ENCODE results near the gene AKAP13. TPM values are rescaled to one million over a fixed set of nuclear protein-coding genes. Genes with fewer than 3 reads are reported as not detected.

AKAP13 gene
- polyA plus RNA-seq, 2 of the 4 experiments (the other 2 are of a cell fraction): 20.4 to 28.8 TPM

- WGBS (ENCODE audit: missing lambda C conversion rate): 90% methylated on average over 4 of the region's 4 CpGs
- Histone ChIP-seq H3K9me3 (no peaks in the 10 kb centered on the region), H3K4me2 (peak overlapping the region; percentile 96; the same call in 2 of the 3 replicates), H3K27ac (peak overlapping the region; percentile 33 to 81; a peak in 3 of 6 replicates), H3K4me3 (no peak overlapping the region), H3K4me1 (peaks cover 84% of the 10 kb centered on the region)
- DNase-seq (ENCODE audit: low read depth in 1 of 2, low spot score in 1 of 2) (no peak), ATAC-seq (no peak), FAIRE-seq (no peak)
- POLR2A ChIA-PET: no interaction called here
- CTCF ChIA-PET: interaction anchor here (0.6 to 6.2 kb wide), 13 partner anchors 9 to 295 kb away, joined by 3 to 31 read pairs (median 4); no protein-coding TSS in a partner anchor
- TF ChIP-seq, protein P1, sequence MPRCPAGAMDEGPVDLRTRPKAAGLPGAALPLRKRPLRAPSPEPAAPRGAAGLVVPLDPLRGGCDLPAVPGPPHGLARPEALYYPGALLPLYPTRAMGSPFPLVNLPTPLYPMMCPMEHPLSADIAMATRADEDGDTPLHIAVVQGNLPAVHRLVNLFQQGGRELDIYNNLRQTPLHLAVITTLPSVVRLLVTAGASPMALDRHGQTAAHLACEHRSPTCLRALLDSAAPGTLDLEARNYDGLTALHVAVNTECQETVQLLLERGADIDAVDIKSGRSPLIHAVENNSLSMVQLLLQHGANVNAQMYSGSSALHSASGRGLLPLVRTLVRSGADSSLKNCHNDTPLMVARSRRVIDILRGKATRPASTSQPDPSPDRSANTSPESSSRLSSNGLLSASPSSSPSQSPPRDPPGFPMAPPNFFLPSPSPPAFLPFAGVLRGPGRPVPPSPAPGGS (IDR thresholded peaks at IDR 0.05): no peak
- TF ChIP-seq SREBF2 (IDR thresholded peaks at IDR 0.05) (no peak), MYC (IDR thresholded peaks at IDR 0.05; ENCODE audit: borderline replicate concordance, low read length) (no peak), FOXS1 (CRISPR knock-in tag; IDR thresholded peaks at IDR 0.05) (no peak), SMC3 (IDR thresholded peaks at IDR 0.05) (no peak), HOXA7 (CRISPR knock-in tag; IDR thresholded peaks at IDR 0.05) (no peak)
Observed at GRCh38 chr15:85591622-85592021, 211.2 kb downstream of the AKAP13 start.

GRCh38 chr15:85592148-85592547 lies 211.7 kb downstream of the AKAP13 start:
- FAIRE-seq (peak; percentile 92), DNase-seq (ENCODE audit: low read depth in 1 of 2, low spot score in 1 of 2) (peak in 1 of 2 experiments; percentile 79), ATAC-seq (peak; percentile 38 to 63; a peak in 5 of 6 replicates)
- ChIA-PET POLR2A (no interaction called here), CTCF (interaction anchor here (0.7 to 6.2 kb wide), 9 partner anchors 9 to 137 kb away, joined by 3 to 31 read pairs (median 3); no protein-coding TSS in a partner anchor)
- Histone ChIP-seq H3K9me3 (no peaks in the 10 kb centered on the region), H3K4me3 (no peak overlapping the region), H3K27ac (peak overlapping the region; percentile 34 to 81; a peak in 4 of 6 replicates), H3K4me2 (peak overlapping the region; percentile 96), H3K4me1 (peaks cover 79% of the 10 kb centered on the region)
- peak; percentile 68 to 74 for TF ChIP-seq RAD21 (conservative IDR thresholded peaks at IDR 0.05 in 1 of 2, IDR thresholded peaks at IDR 0.05 in 1 of 2)
- peak; percentile 25; the same call in 1 of the 2 replicates for TF ChIP-seq JUNB (IDR thresholded peaks at IDR 0.05)
- no peak for TF ChIP-seq EHF (CRISPR knock-in tag; IDR thresholded peaks at IDR 0.05)
- peak; percentile 13 for TF ChIP-seq MAFK (IDR thresholded peaks at IDR 0.05; ENCODE audit: partially characterized antibody)
- TF ChIP-seq SMC3 (IDR thresholded peaks at IDR 0.05): peak; percentile 44
- TF ChIP-seq FOSL2 (IDR thresholded peaks at IDR 0.05): no peak
- peak; percentile 79 for TF ChIP-seq FOSL2 (CRISPR knock-in tag; IDR thresholded peaks at IDR 0.05)
- TF ChIP-seq NPAS2 (CRISPR knock-in tag; IDR thresholded peaks at IDR 0.05; ENCODE audit: borderline replicate concordance): no peak
- TF ChIP-seq CTCF (IDR thresholded peaks at IDR 0.05): peak; percentile 54
- 4% methylated on average over 3 of the region's 3 CpGs for WGBS (ENCODE audit: missing lambda C conversion rate)

- no peak overlapping the region for H3K4me2 ChIP-seq
- no peak overlapping the region for H3K27ac ChIP-seq
- no peaks in the 10 kb centered on the region for H3K9me3 ChIP-seq
- TF ChIP-seq JUNB (IDR thresholded peaks at IDR 0.05) (no peak), TP53 (CRISPR knock-in tag; IDR thresholded peaks at IDR 0.05) (no peak), EHMT2 (IDR thresholded peaks at IDR 0.05; ENCODE audit: low read depth) (no peak), MYC (IDR thresholded peaks at IDR 0.05; ENCODE audit: borderline replicate concordance, low read length) (no peak), FOSL2 (IDR thresholded peaks at IDR 0.05) (no peak), FOSL2 (CRISPR knock-in tag; IDR thresholded peaks at IDR 0.05) (no peak), ESRRA (IDR thresholded peaks at IDR 0.05; ENCODE audit: borderline replicate concordance, low read length) (no peak), ZSCAN20 (CRISPR knock-in tag; IDR thresholded peaks at IDR 0.05) (no peak), KDM1A (IDR thresholded peaks at IDR 0.05; ENCODE audit: low read depth) (no peak), POLR2A (IDR thresholded peaks at IDR 0.05; ENCODE audit: low read length) (no peak), ZC3H11A (IDR thresholded peaks at IDR 0.05) (no peak), HOXA7 (CRISPR knock-in tag; IDR thresholded peaks at IDR 0.05) (no peak), CHD2 (IDR thresholded peaks at IDR 0.05; ENCODE audit: low read length, partially characterized antibody) (no peak), MAZ (IDR thresholded peaks at IDR 0.05; ENCODE audit: borderline replicate concordance, low read depth, low read length) (no peak), ATOH8 (CRISPR knock-in tag; IDR thresholded peaks at IDR 0.05; ENCODE audit: low read depth) (no peak), CEBPB (IDR thresholded peaks at IDR 0.05) (no peak), PHF8 (IDR thresholded peaks at IDR 0.05; ENCODE audit: borderline replicate concordance, low read depth) (no peak), GATA3 (IDR thresholded peaks at IDR 0.05; ENCODE audit: borderline replicate concordance) (no peak), SMC3 (IDR thresholded peaks at IDR 0.05) (no peak), FOSB (CRISPR knock-in tag; IDR thresholded peaks at IDR 0.05) (no peak)
- TF ChIP-seq, protein P2, sequence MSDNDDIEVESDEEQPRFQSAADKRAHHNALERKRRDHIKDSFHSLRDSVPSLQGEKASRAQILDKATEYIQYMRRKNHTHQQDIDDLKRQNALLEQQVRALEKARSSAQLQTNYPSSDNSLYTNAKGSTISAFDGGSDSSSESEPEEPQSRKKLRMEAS (IDR thresholded peaks at IDR 0.05): no peak
- FAIRE-seq (peak; percentile 73), ATAC-seq (no peak), DNase-seq (ENCODE audit: low read depth in 1 of 2, low spot score in 1 of 2) (no peak)
- WGBS (ENCODE audit: missing lambda C conversion rate): 92% methylated on average over 1 of the region's 1 CpG
- CTCF ChIA-PET: interaction anchor here (0.6 to 6.2 kb wide), 3 partner anchors 12 to 909 kb away, joined by 3 to 31 read pairs (median 3); no protein-coding TSS in a partner anchor
- no peak overlapping the region for H3K4me3 ChIP-seq
- H3K4me1 ChIP-seq: peaks cover 61% of the 10 kb centered on the region
- POLR2A ChIA-PET: no interaction called here
Observed at GRCh38 chr15:85593809-85594445, 213.5 kb downstream of the AKAP13 start.
